OCI-LY3 (cell line): ENCODE measurements around the gene POP4.

ENCODE experiments used
- H2AFZ ChIP-seq: fragments of 200-600, 300-600 bp; shearing (Covaris generic); 2 replicates; pipeline ENCODE4 v1.6.0; 2014; ENCODE audit warnings: antibody characterized with exemption, low read depth, low read length
- H3K27ac ChIP-seq: fragments of 200-600, 300-600 bp; sonication (generic); 2 replicates; pipeline ENCODE4 v1.5.1; 2014; ENCODE audit warnings: mild to moderate bottlenecking, low read length, moderate library complexity, mixed read lengths
- H3K27me3 ChIP-seq: fragments of 200-600, 300-600 bp; sonication (generic); 2 replicates; pipeline ENCODE4 v1.6.1; 2014; ENCODE audit warnings: low read depth, low read length, mixed read lengths
- H3K36me3 ChIP-seq: fragments of 200-600, 300-600 bp; sonication (generic); replicated peaks from 2 replicates; pipeline ENCODE3; 2014; ENCODE audit warnings: low read depth, low read length, mixed read lengths
- H3K4me1 ChIP-seq: fragments of 300-600, 200-600 bp; sonication (generic); 2 replicates; pipeline ENCODE4 v1.6.1; 2014; ENCODE audit warnings: low read length, mixed read lengths
- H3K4me2 ChIP-seq: fragments of 200-600, 300-600 bp; sonication (generic); 2 replicates; pipeline ENCODE4 v1.6.1; 2014; ENCODE audit warnings: low read length, mixed read lengths
- H3K4me3 ChIP-seq: fragments of 300-600, 200-600 bp; sonication (generic); 2 replicates; pipeline ENCODE4 v1.5.1; 2014; ENCODE audit warnings: antibody characterized with exemption, mild to moderate bottlenecking, low read length, moderate library complexity
- H3K79me2 ChIP-seq: fragments of 300-600, 200-600 bp; shearing (Covaris generic); 2 replicates; pipeline ENCODE4 v1.6.1; 2014; ENCODE audit warnings: mild to moderate bottlenecking, low read length, mixed read lengths
- H3K9ac ChIP-seq: fragments of 300-600, 200-600 bp; shearing (Covaris generic); 2 replicates; pipeline ENCODE4 v1.6.0; 2014; ENCODE audit warnings: mild to moderate bottlenecking, low read length, moderate library complexity
- H3K9me3 ChIP-seq: fragments of 200-600, 300-600 bp; shearing (Covaris generic); 2 replicates; pipeline ENCODE4 v1.6.1; 2014; ENCODE audit warnings: low read length, mixed read lengths; ENCODE audit not compliant: insufficient read depth
- H4K20me1 ChIP-seq: fragments of 200-600, 300-600 bp; sonication (generic); 2 replicates; pipeline ENCODE4 v1.6.1; 2016; ENCODE audit warnings: low read length, mixed read lengths; ENCODE audit not compliant: insufficient read depth
- CTCF ChIP-seq: fragments of 200-600, 300-600 bp; sonication (generic); IDR thresholded peaks from 2 replicates; pipeline ENCODE4 v1.5.1; 2014; ENCODE audit warnings: antibody characterized with exemption, low read length, low read depth
- EZH2phosphoT487 ChIP-seq: fragments of 200-600 bp; shearing (Covaris generic); IDR thresholded peaks from 2 replicates; pipeline ENCODE4 v1.6.1; 2018; ENCODE audit warnings: antibody characterized with exemption, mixed run types, low read depth

POP4 gene

GRCh38 chr19:29561601-29562000 is 44.5 kb upstream of the POP4 start:
- Histone ChIP-seq H2AFZ (no peak overlapping the region), H3K4me1 (no peaks in the 10 kb centered on the region), H3K27me3 (peaks cover 17% of the 10 kb centered on the region), H3K36me3 (no peaks in the 10 kb centered on the region), H3K27ac (no peak overlapping the region), H3K4me2 (no peak overlapping the region), H3K79me2 (no peaks in the 10 kb centered on the region), H3K9me3 (peaks cover 6% of the 10 kb centered on the region; the same call in 1 of the 2 replicates), H3K4me3 (no peak overlapping the region), H4K20me1 (no peaks in the 10 kb centered on the region), H3K9ac (no peak overlapping the region)
- TF ChIP-seq EZH2phosphoT487 (no peak), CTCF (no peak)

- no peaks in the 10 kb centered on the region for H3K4me1 ChIP-seq
- no peak overlapping the region for H3K4me2 ChIP-seq
- peaks cover 17% of the 10 kb centered on the region for H3K27me3 ChIP-seq
- H3K36me3 ChIP-seq, result no peaks in the 10 kb centered on the region
- H3K27ac ChIP-seq, result no peak overlapping the region
- no peaks in the 10 kb centered on the region for H3K79me2 ChIP-seq
- peaks cover 6% of the 10 kb centered on the region; the same call in 1 of the 2 replicates for H3K9me3 ChIP-seq
- H3K9ac ChIP-seq, result no peak overlapping the region
- H4K20me1 ChIP-seq, result no peaks in the 10 kb centered on the region
- no peak overlapping the region for H3K4me3 ChIP-seq
- no peak overlapping the region for H2AFZ ChIP-seq
- TF ChIP-seq CTCF (no peak), EZH2phosphoT487 (no peak)
These were observed 43.5 kb upstream of the POP4 start for GRCh38 chr19:29562299-29563297.

- Histone ChIP-seq H3K27ac (no peak overlapping the region), H3K4me2 (no peak overlapping the region), H3K4me3 (no peak overlapping the region), H4K20me1 (no peaks in the 10 kb centered on the region), H3K4me1 (no peaks in the 10 kb centered on the region), H3K79me2 (no peaks in the 10 kb centered on the region), H3K9ac (no peak overlapping the region), H2AFZ (no peak overlapping the region), H3K27me3 (peaks cover 17% of the 10 kb centered on the region), H3K9me3 (peaks cover 6% of the 10 kb centered on the region; the same call in 1 of the 2 replicates), H3K36me3 (no peaks in the 10 kb centered on the region)
- no peak for TF ChIP-seq CTCF
- TF ChIP-seq EZH2phosphoT487, result no peak
These were observed 42.5 kb upstream of the POP4 start for GRCh38 chr19:29563486-29564101.

- H3K4me1 ChIP-seq, result no peaks in the 10 kb centered on the region
- no peak for TF ChIP-seq CTCF
- no peak for TF ChIP-seq EZH2phosphoT487
- H3K27me3 ChIP-seq, result peaks cover 22% of the 10 kb centered on the region
- no peak overlapping the region for H3K4me2 ChIP-seq
- H3K27ac ChIP-seq, result no peak overlapping the region
- H3K9ac ChIP-seq, result no peak overlapping the region
- H3K36me3 ChIP-seq, result no peaks in the 10 kb centered on the region
- no peak overlapping the region for H2AFZ ChIP-seq
- no peaks in the 10 kb centered on the region for H3K79me2 ChIP-seq
- no peaks in the 10 kb centered on the region for H4K20me1 ChIP-seq
- H3K9me3 ChIP-seq, result peaks cover 5% of the 10 kb centered on the region; the same call in 1 of the 2 replicates
- no peak overlapping the region for H3K4me3 ChIP-seq
These were observed 41.5 kb upstream of the POP4 start for GRCh38 chr19:29564574-29565005.
